Activated B cell treated with CpG ODN at 0.5 μM for 24 hours (primary cell): Measurements from ENCODE around the gene ELL. TPM values are rescaled to one million over a fixed set of nuclear protein-coding genes. Genes with fewer than 3 reads are reported as not detected.

Experiments used
- ATAC-seq: fragments of 200-7000 bp; cut with Tn5 transposase; one replicate; pipeline ENCODE4 v1.10.0; 2021; ENCODE audit warnings: low read depth, mild to moderate bottlenecking, moderate library complexity
- CTCF ChIA-PET: fragments of 350-600 bp; sonication (Branson Sonifier 250); formaldehyde crosslinking; loops from one replicate; lab custom pipeline; 2021; ENCODE audit warnings: antibody characterized with exemption; lab: Charles Lee
- POLR2A ChIA-PET: fragments of 350-600 bp; sonication (Branson Sonifier 250); formaldehyde crosslinking; loops from one replicate; lab custom pipeline; 2021; ENCODE audit warnings: antibody characterized with exemption; lab: Charles Lee
- DNase-seq: peaks from one replicate; pipeline ENCODE4 v3.0.0; 2022
- H3K27ac Mint-ChIP-seq: one replicate; pipeline ENCODE4 v1.8.0; 2020; ENCODE audit warnings: mixed read lengths
- H3K27me3 Mint-ChIP-seq: one replicate; pipeline ENCODE4 v1.8.0; 2021; ENCODE audit warnings: mixed read lengths
- H3K36me3 Mint-ChIP-seq: one replicate; pipeline ENCODE4 v1.8.0; 2021; ENCODE audit warnings: low read depth, mixed read lengths
- H3K4me1 Mint-ChIP-seq: one replicate; pipeline ENCODE4 v1.8.0; 2021; ENCODE audit warnings: mixed read lengths
- H3K4me3 Mint-ChIP-seq: one replicate; pipeline ENCODE4 v1.8.0; 2020; ENCODE audit warnings: mild to moderate bottlenecking, mixed read lengths
- H3K9me3 Mint-ChIP-seq: one replicate; pipeline ENCODE4 v1.8.0; 2020; ENCODE audit warnings: mixed read lengths
- intact Hi-C: fragments of 100-400 bp; cut with micrococcal nuclease; formaldehyde crosslinking; loops from one replicate; pipeline ENCODE4 v1.15.1; 2024
- total RNA-seq: library from RNA; stranded (reverse); gene quantifications from 2 replicates; pipeline ENCODE4 v1.2.3, GENCODE V29; 2022
- TF ChIP-seq, protein P1 (sequence below): fragments of 200-600 bp; IDR thresholded peaks from one replicate; pipeline ENCODE4 v1.8.0; 2022; ENCODE audit warnings: antibody characterized with exemption, mild to moderate bottlenecking

Gene ELL
- total RNA-seq, 1 donor from 2014 or later: 32.6 TPM

- Mint-ChIP-seq H3K9me3 (no peaks in the 10 kb centered on the region), H3K4me3 (peak overlapping the region; percentile 60), H3K27me3 (peaks cover 48% of the 10 kb centered on the region), H3K4me1 (peaks cover 57% of the 10 kb centered on the region), H3K36me3 (no peaks in the 10 kb centered on the region), H3K27ac (no peak overlapping the region)
- ATAC-seq: no peak
- intact Hi-C loops: loop anchor here (10.0 kb wide), 2 partner anchors 312 to 472 kb away; no protein-coding TSS in a partner anchor
- TF ChIP-seq, protein P1, sequence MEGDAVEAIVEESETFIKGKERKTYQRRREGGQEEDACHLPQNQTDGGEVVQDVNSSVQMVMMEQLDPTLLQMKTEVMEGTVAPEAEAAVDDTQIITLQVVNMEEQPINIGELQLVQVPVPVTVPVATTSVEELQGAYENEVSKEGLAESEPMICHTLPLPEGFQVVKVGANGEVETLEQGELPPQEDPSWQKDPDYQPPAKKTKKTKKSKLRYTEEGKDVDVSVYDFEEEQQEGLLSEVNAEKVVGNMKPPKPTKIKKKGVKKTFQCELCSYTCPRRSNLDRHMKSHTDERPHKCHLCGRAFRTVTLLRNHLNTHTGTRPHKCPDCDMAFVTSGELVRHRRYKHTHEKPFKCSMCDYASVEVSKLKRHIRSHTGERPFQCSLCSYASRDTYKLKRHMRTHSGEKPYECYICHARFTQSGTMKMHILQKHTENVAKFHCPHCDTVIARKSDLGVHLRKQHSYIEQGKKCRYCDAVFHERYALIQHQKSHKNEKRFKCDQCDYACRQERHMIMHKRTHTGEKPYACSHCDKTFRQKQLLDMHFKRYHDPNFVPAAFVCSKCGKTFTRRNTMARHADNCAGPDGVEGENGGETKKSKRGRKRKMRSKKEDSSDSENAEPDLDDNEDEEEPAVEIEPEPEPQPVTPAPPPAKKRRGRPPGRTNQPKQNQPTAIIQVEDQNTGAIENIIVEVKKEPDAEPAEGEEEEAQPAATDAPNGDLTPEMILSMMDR: no peak
- POLR2A ChIA-PET: interaction anchor here (0.6 to 7.2 kb wide), 8 partner anchors 9 to 432 kb away, joined by 3 to 47 read pairs (median 4); partner anchors contain the start of gene JUND
- CTCF ChIA-PET: interaction anchor here (6.8 kb wide), 1 partner anchor 27 kb away, joined by 59 read pairs; no protein-coding TSS in a partner anchor
- DNase-seq: no peak
Measured at GRCh38 chr19:18416778-18417249, 105.1 kb downstream of the ELL start.

- H3K27ac Mint-ChIP-seq: no peak overlapping the region
- peaks cover 57% of the 10 kb centered on the region for H3K27me3 Mint-ChIP-seq
- H3K9me3 Mint-ChIP-seq: no peaks in the 10 kb centered on the region
- DNase-seq: no peak
- no peak overlapping the region for H3K4me3 Mint-ChIP-seq
- intact Hi-C loops: loop anchor here (10.0 kb wide), 2 partner anchors 311 to 471 kb away; no protein-coding TSS in a partner anchor
- H3K4me1 Mint-ChIP-seq: peaks cover 46% of the 10 kb centered on the region
- ChIA-PET POLR2A (interaction anchor here (0.6 to 1.3 kb wide), 2 partner anchors 27 to 387 kb away, joined by 3 to 5 read pairs; no protein-coding TSS in a partner anchor), CTCF (interaction anchor here (1.1 to 6.8 kb wide), 2 partner anchors 26 to 136 kb away, joined by 3 to 59 read pairs; no protein-coding TSS in a partner anchor)
- TF ChIP-seq, protein P1: no peak
- ATAC-seq: no peak
- no peaks in the 10 kb centered on the region for H3K36me3 Mint-ChIP-seq
Measured at GRCh38 chr19:18415178-18415867, 106.5 kb downstream of the ELL start.

GRCh38 chr19:18414504-18415177 lies 107.2 kb downstream of the ELL start:
- POLR2A ChIA-PET: interaction anchor here (0.5 to 1.3 kb wide), 5 partner anchors 14 to 1312 kb away, joined by 3 to 6 read pairs (median 3); no protein-coding TSS in a partner anchor
- no peak overlapping the region for H3K4me3 Mint-ChIP-seq

GRCh38 chr19:18412610-18413239 lies 109.1 kb downstream of the ELL start:
- TF ChIP-seq, protein P1: no peak
- Mint-ChIP-seq H3K36me3 (no peaks in the 10 kb centered on the region), H3K4me1 (peaks cover 41% of the 10 kb centered on the region), H3K9me3 (no peaks in the 10 kb centered on the region), H3K4me3 (no peak overlapping the region), H3K27ac (peak overlapping the region; percentile 63), H3K27me3 (peaks cover 46% of the 10 kb centered on the region)
- POLR2A ChIA-PET: interaction anchor here (0.6 to 3.3 kb wide), 2 partner anchors 132 to 133 kb away, joined by 3 to 15 read pairs; partner anchors contain the start of gene JUND
- ATAC-seq (no peak), DNase-seq (no peak)
- intact Hi-C loops: loop anchor here (10.0 kb wide), 2 partner anchors 308 to 468 kb away; no protein-coding TSS in a partner anchor
- CTCF ChIA-PET: interaction anchor here (0.6 to 6.8 kb wide), 11 partner anchors 11 to 133 kb away, joined by 3 to 67 read pairs (median 5); no protein-coding TSS in a partner anchor

More at GRCh38 chr19:18414504-18415177, 107.2 kb downstream of the ELL start:
- H3K27ac Mint-ChIP-seq: no peak overlapping the region
- no peaks in the 10 kb centered on the region for H3K36me3 Mint-ChIP-seq
- intact Hi-C loops: loop anchor here (10.0 kb wide), 2 partner anchors 310 to 470 kb away; no protein-coding TSS in a partner anchor
- TF ChIP-seq, protein P1: no peak
- no peaks in the 10 kb centered on the region for H3K9me3 Mint-ChIP-seq
- DNase-seq (no peak), ATAC-seq (no peak)
- CTCF ChIA-PET: interaction anchor here (0.8 to 6.8 kb wide), 6 partner anchors 9 to 160 kb away, joined by 3 to 59 read pairs (median 4); no protein-coding TSS in a partner anchor
- H3K27me3 Mint-ChIP-seq: peaks cover 58% of the 10 kb centered on the region
- H3K4me1 Mint-ChIP-seq: peaks cover 41% of the 10 kb centered on the region
